ENCODE data around the gene DLL3. TPM values are rescaled to one million over a fixed set of nuclear protein-coding genes. Genes with fewer than 3 reads are reported as not detected.
A peak's percentile ranks its signal among the peaks of the same experiment; 100 is the strongest.
"Not testable (repeated sequence)": the region's sequence is repeated elsewhere in the genome, so short reads cannot be mapped to it uniquely, and the experiment has no call there.

The DLL3 gene, protein sequence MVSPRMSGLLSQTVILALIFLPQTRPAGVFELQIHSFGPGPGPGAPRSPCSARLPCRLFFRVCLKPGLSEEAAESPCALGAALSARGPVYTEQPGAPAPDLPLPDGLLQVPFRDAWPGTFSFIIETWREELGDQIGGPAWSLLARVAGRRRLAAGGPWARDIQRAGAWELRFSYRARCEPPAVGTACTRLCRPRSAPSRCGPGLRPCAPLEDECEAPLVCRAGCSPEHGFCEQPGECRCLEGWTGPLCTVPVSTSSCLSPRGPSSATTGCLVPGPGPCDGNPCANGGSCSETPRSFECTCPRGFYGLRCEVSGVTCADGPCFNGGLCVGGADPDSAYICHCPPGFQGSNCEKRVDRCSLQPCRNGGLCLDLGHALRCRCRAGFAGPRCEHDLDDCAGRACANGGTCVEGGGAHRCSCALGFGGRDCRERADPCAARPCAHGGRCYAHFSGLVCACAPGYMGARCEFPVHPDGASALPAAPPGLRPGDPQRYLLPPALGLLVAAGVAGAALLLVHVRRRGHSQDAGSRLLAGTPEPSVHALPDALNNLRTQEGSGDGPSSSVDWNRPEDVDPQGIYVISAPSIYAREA
- polyA plus RNA-seq (2013, experiment 1 of 2), result 2.2 TPM
- 2.4 TPM for polyA plus RNA-seq (2013, experiment 2 of 2)

DNA sequence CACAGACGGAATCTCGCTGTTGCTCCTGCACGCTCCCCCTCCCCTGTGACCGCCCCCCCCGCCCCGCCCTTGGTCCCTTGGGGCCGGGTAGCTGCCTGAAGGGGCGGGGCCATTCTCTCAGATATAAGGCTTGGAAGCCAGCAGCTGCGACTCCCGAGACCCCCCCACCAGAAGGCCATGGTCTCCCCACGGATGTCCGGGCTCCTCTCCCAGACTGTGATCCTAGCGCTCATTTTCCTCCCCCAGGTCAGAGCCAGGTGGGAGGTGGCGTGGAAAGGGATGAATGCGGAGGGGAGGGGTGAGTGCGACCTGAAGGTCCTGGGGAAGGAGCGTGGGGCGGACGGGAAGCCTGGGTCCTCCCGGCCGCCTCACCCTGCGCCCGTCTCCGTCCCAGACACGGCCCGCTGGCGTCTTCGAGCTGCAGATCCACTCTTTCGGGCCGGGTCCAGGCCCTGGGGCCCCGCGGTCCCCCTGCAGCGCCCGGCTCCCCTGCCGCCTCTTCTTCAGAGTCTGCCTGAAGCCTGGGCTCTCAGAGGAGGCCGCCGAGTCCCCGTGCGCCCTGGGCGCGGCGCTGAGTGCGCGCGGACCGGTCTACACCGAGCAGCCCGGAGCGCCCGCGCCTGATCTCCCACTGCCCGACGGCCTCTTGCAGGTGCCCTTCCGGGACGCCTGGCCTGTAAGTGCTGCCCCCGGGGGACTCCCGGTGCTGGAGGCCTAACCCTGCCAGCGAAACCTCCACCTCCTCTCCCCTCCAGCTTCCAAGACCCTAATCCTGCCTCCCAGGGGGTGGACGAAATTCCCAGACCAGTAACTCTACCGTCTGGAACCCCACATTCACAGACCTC, at the start of gene DLL3:
Gene DLL3, plus strand, starts transcription at position 150 of the 845 bp plus-strand sequence. Its CDS starts 28 bp downstream, at position 178.
- Histone ChIP-seq H3K23ac (ENCODE audit: low read length) (peak within 1 kb of the TSS; percentile 15), H2BK5ac (ENCODE audit: low read length) (peak within 1 kb of the TSS; percentile 1), H2AK5ac (ENCODE audit: low read length) (peak within 1 kb of the TSS; percentile 73), H3K4me1 (ENCODE audit: control insufficient read depth, low read depth, low read length) (no peaks in the 10 kb centered on the region), H2BK15ac (replicated peaks; ENCODE audit: low read depth) (no peak within 1 kb of the TSS), H3K4me2 (ENCODE audit: low read length) (peak within 1 kb of the TSS; percentile 61), H3K56ac (ENCODE audit: low read length) (peak within 1 kb of the TSS; percentile 85), H3K79me2 (ENCODE audit: control insufficient read depth, insufficient read depth, low read length) (no peaks in the 10 kb centered on the region), H3K27me3 (ENCODE audit: insufficient read depth, low read length, poor library complexity) (peaks cover 17% of the 10 kb centered on the region), H2BK120ac (ENCODE audit: low read depth, low read length) (no peak within 1 kb of the TSS), H4K8ac (ENCODE audit: low read depth, low read length) (no peak within 1 kb of the TSS), H3K18ac (ENCODE audit: low read length) (peak within 1 kb of the TSS; percentile 60), H3K9ac (ENCODE audit: low read length) (peak within 1 kb of the TSS; percentile 80), H3K36me3 (ENCODE audit: control insufficient read depth, insufficient read depth, low read length) (no peaks in the 10 kb centered on the region), H3K4ac (ENCODE audit: low read depth, low read length) (no peak within 1 kb of the TSS), H3K79me1 (ENCODE audit: low read length) (no peaks in the 10 kb centered on the region), H3K27ac (ENCODE audit: low read depth, low read length) (no peak within 1 kb of the TSS), H3K4me3 (ENCODE audit: low read length) (peak within 1 kb of the TSS; percentile 66), H4K5ac (ENCODE audit: low read length) (no peak within 1 kb of the TSS)
- no CpG with 5 or more reads among the region's 60 CpGs for WGBS (ENCODE audit: extremely low coverage, insufficient coverage, low lambda C conversion rate)
- DNase-seq, result peak; percentile 41

DNA sequence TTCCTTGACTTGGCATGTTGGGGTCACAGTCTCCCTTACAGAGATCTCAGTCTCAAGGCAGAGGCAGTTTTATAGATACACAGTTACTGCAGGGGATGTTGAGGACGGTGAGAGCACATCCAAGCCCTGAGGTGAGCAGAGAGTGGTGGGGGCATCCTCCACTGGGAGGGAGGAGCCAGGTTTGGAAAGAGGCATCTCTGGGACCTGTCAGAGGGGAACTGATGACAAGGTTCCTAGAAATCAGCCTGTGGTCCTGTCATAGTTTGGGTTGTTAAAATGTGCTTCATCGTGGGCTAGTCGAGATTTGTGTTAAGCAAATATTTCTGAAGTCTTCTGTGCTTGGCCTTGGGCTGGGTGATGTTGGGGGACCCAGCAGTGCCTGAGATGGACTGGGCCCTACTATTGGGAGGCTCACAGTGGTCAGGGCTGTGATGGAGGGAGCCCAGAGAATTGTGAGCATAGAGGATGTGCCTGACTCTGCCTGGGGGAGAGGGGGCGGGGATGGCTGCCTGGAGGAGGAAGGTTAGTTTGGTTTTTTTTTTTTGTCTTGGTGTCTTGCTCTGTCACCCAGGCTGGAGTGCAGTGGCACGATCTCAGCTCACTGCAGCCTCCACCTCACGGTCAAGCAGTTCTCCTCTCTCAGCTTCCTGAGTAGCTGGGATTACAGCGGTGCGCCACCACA, 49.5 kb upstream of the DLL3 start:
- Histone ChIP-seq H3K4ac (ENCODE audit: low read depth, low read length) (no peak overlapping the region), H3K23ac (ENCODE audit: low read length) (no peak overlapping the region), H3K79me1 (ENCODE audit: low read length) (peaks cover 28% of the 10 kb centered on the region), H3K27ac (ENCODE audit: low read depth, low read length) (no peak overlapping the region), H4K8ac (ENCODE audit: low read depth, low read length) (no peak overlapping the region), H3K4me2 (ENCODE audit: low read length) (no peak overlapping the region), H3K27me3 (ENCODE audit: insufficient read depth, low read length, poor library complexity) (no peaks in the 10 kb centered on the region), H2BK5ac (ENCODE audit: low read length) (no peak overlapping the region), H3K36me3 (ENCODE audit: control insufficient read depth, insufficient read depth, low read length) (peaks cover 2% of the 10 kb centered on the region), H3K9ac (ENCODE audit: low read length) (no peak overlapping the region), H3K79me2 (ENCODE audit: control insufficient read depth, insufficient read depth, low read length) (peaks cover 70% of the 10 kb centered on the region), H3K4me1 (ENCODE audit: control insufficient read depth, low read depth, low read length) (peaks cover 2% of the 10 kb centered on the region), H2BK15ac (replicated peaks; ENCODE audit: low read depth) (no peak overlapping the region), H4K5ac (ENCODE audit: low read length) (no peak overlapping the region), H3K56ac (ENCODE audit: low read length) (no peak overlapping the region), H2AK5ac (ENCODE audit: low read length) (no peak overlapping the region), H3K4me3 (ENCODE audit: low read length) (no peak overlapping the region), H2BK120ac (ENCODE audit: low read depth, low read length) (no peak overlapping the region), H3K18ac (ENCODE audit: low read length) (no peak overlapping the region)
- no peak for DNase-seq
- WGBS (ENCODE audit: extremely low coverage, insufficient coverage, low lambda C conversion rate), result no CpG with 5 or more reads among the region's 8 CpGs

DNA sequence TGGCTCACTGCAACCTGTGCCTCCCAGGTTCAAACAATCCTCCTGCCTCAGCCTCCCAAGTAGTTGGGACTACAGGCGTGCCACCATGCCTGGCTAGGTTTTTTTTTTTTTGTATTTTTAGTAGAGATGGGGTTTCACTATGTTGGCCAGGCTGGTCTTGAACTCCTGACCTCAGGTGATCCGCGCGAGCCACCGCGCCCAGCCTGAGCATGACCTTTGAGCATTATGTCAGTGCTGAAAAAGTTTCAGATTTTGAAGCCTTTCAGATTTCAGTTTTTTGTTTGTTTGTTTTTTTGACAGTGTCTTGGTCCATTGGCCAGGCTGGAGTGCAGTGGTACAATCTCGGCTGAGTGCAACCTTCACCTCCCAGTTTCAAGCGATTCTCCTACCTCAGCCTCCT, 47.5 kb upstream of the DLL3 start:
- H3K36me3 ChIP-seq (ENCODE audit: control insufficient read depth, insufficient read depth, low read length); H3K23ac ChIP-seq (ENCODE audit: low read length); H3K4me2 ChIP-seq (ENCODE audit: low read length); H3K27ac ChIP-seq (ENCODE audit: low read depth, low read length); H3K18ac ChIP-seq (ENCODE audit: low read length); DNase-seq; H2AK5ac ChIP-seq (ENCODE audit: low read length); H3K4me3 ChIP-seq (ENCODE audit: low read length); H3K4me1 ChIP-seq (ENCODE audit: control insufficient read depth, low read depth, low read length); H2BK15ac ChIP-seq (replicated peaks; ENCODE audit: low read depth); H2BK120ac ChIP-seq (ENCODE audit: low read depth, low read length); H3K27me3 ChIP-seq (ENCODE audit: insufficient read depth, low read length, poor library complexity); H4K8ac ChIP-seq (ENCODE audit: low read depth, low read length); H3K56ac ChIP-seq (ENCODE audit: low read length); H4K5ac ChIP-seq (ENCODE audit: low read length); H2BK5ac ChIP-seq (ENCODE audit: low read length); H3K4ac ChIP-seq (ENCODE audit: low read depth, low read length); H3K9ac ChIP-seq (ENCODE audit: low read length): not testable (repeated sequence)
- Histone ChIP-seq H3K79me1 (ENCODE audit: low read length) (peaks cover 26% of the 10 kb centered on the region), H3K79me2 (ENCODE audit: control insufficient read depth, insufficient read depth, low read length) (peaks cover 59% of the 10 kb centered on the region)
- no CpG with 5 or more reads among the region's 8 CpGs for WGBS (ENCODE audit: extremely low coverage, insufficient coverage, low lambda C conversion rate)

DNA sequence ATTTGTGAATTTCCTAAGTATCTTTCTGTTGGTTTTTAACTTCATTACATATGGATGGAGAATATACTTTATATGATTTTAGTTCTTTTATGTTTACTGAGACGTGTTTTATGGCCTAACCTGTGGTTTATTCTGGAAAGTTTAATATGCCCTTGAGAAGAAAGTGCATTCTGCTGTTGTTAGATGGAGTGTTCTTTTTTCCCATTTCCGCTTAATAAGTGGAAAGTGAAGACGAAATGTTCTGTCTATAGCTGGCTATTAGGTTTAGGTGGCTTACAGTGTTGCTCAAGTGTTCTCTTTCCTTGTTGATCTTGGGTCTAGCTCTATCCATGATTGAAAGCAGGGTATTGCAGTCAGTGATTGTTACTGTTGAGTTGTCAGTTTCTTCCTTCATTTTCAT, 35.3 kb upstream of the DLL3 start:
- H3K56ac ChIP-seq (ENCODE audit: low read length), result no peak overlapping the region

DNA sequence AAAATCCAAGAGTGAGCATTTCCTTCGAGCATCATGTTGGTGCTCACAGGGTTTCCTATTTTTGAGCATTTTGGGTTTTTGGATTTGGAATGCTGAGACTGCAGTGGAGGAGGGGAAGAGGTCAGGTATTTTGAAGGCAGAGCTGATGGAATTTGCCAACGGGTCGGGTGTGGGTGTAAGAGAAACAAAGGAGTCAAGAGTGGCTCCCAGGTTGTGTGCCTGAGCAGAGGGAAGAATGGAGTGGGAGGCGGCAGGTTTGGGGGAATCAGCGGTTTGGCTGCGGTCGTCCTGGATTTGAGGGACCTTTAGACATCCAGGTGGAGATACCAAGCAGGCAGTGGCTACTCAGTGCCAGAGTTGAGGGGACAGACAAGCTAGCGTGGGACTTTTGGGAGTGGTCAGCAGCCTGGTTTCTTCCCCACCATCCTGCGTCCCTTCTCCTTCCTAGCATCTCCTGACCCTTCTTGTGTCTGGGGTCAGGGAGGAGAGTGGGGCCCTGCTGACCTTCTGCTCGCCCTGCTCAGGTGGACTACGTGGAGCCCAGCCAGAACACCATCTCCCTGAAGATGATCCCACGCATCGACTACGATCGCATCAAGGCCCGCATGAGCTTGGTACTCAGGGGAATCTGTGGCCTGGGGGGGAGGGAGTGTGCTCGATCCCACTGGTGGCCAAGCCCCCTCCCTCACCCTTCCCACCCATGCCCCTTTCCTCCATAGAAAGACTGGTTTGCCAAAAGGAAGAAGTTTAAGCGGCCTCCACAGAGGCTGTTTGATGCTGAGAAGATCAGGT, 32.6 kb upstream of the DLL3 start:
- no CpG with 5 or more reads among the region's 18 CpGs for WGBS (ENCODE audit: extremely low coverage, insufficient coverage, low lambda C conversion rate)
- no peak overlapping the region for H3K4me3 ChIP-seq (ENCODE audit: low read length)
- no peak overlapping the region for H2AK5ac ChIP-seq (ENCODE audit: low read length)
- no peak overlapping the region for H4K5ac ChIP-seq (ENCODE audit: low read length)
- no peak overlapping the region for H3K18ac ChIP-seq (ENCODE audit: low read length)
- no peak overlapping the region for H4K8ac ChIP-seq (ENCODE audit: low read depth, low read length)
- H3K4me1 ChIP-seq (ENCODE audit: control insufficient read depth, low read depth, low read length), result no peaks in the 10 kb centered on the region
- no peak overlapping the region for H3K56ac ChIP-seq (ENCODE audit: low read length)
- no peak overlapping the region for H2BK120ac ChIP-seq (ENCODE audit: low read depth, low read length)
- no peak overlapping the region for H2BK15ac ChIP-seq (replicated peaks; ENCODE audit: low read depth)
- no peak overlapping the region for H2BK5ac ChIP-seq (ENCODE audit: low read length)
- no peaks in the 10 kb centered on the region for H3K79me2 ChIP-seq (ENCODE audit: control insufficient read depth, insufficient read depth, low read length)
- peaks cover 25% of the 10 kb centered on the region for H3K36me3 ChIP-seq (ENCODE audit: control insufficient read depth, insufficient read depth, low read length)
- H3K23ac ChIP-seq (ENCODE audit: low read length), result no peak overlapping the region
- peaks cover 2% of the 10 kb centered on the region for H3K79me1 ChIP-seq (ENCODE audit: low read length)
- no peak overlapping the region for H3K9ac ChIP-seq (ENCODE audit: low read length)
- H3K4me2 ChIP-seq (ENCODE audit: low read length), result no peak overlapping the region
- no peak overlapping the region for H3K4ac ChIP-seq (ENCODE audit: low read depth, low read length)
- H3K27ac ChIP-seq (ENCODE audit: low read depth, low read length), result no peak overlapping the region
- no peaks in the 10 kb centered on the region for H3K27me3 ChIP-seq (ENCODE audit: insufficient read depth, low read length, poor library complexity)
- no peak for DNase-seq

More for the DNA sequence above, 35.3 kb upstream of the DLL3 start:
- H3K27me3 ChIP-seq (ENCODE audit: insufficient read depth, low read length, poor library complexity), result no peaks in the 10 kb centered on the region
- no peak overlapping the region for H3K4me3 ChIP-seq (ENCODE audit: low read length)
- no peaks in the 10 kb centered on the region for H3K79me2 ChIP-seq (ENCODE audit: control insufficient read depth, insufficient read depth, low read length)
- DNase-seq, result no peak
- no peak overlapping the region for H3K27ac ChIP-seq (ENCODE audit: low read depth, low read length)
- WGBS (ENCODE audit: extremely low coverage, insufficient coverage, low lambda C conversion rate), result no CpG with 5 or more reads among the region's 3 CpGs
- no peak overlapping the region for H3K9ac ChIP-seq (ENCODE audit: low read length)
- H3K79me1 ChIP-seq (ENCODE audit: low read length), result peaks cover 2% of the 10 kb centered on the region
- H2AK5ac ChIP-seq (ENCODE audit: low read length), result no peak overlapping the region
- H3K4ac ChIP-seq (ENCODE audit: low read depth, low read length), result no peak overlapping the region
- H2BK15ac ChIP-seq (replicated peaks; ENCODE audit: low read depth), result no peak overlapping the region
- no peak overlapping the region for H2BK120ac ChIP-seq (ENCODE audit: low read depth, low read length)
- no peak overlapping the region for H3K4me2 ChIP-seq (ENCODE audit: low read length)
- H3K4me1 ChIP-seq (ENCODE audit: control insufficient read depth, low read depth, low read length), result no peaks in the 10 kb centered on the region
- H2BK5ac ChIP-seq (ENCODE audit: low read length), result no peak overlapping the region
- peaks cover 26% of the 10 kb centered on the region for H3K36me3 ChIP-seq (ENCODE audit: control insufficient read depth, insufficient read depth, low read length)
- H3K18ac ChIP-seq (ENCODE audit: low read length), result no peak overlapping the region
- no peak overlapping the region for H4K5ac ChIP-seq (ENCODE audit: low read length)
- no peak overlapping the region for H4K8ac ChIP-seq (ENCODE audit: low read depth, low read length)
- no peak overlapping the region for H3K23ac ChIP-seq (ENCODE audit: low read length)

Data from mesendoderm (in vitro differentiated cells).